GM21447 (cell line): ENCODE data around the gene SOX6.

Experiments used
- ATAC-seq: cut with Tn5 transposase; IDR thresholded peaks from one replicate; pipeline ENCODE4 v1.9.1; 2021; ENCODE audit not compliant: unreplicated experiment

SOX6 gene

GRCh38 chr11:16365581-16366228 is 9.4 kb upstream of the SOX6 start:
- ATAC-seq = no peak

DNA sequence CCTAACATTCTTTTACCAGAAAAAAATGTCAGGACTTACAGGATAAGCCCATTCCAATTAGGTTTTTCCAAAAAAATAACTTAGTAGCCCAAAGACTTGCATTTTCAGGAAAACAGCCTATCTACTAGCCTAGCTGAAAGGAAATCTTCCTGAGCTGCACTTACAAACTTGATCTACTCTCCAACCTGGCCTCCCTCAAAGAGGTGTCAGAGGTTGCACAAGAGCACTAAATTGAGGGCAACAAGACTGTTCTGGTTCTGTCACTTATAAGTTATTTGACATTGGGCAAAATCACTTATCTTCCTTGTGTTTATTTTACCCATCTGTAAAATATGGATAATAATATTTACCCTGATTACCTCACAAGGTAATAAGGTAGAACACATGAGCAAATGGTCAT is 7.9 kb upstream of the SOX6 start:
- no peak for ATAC-seq

- no peak for ATAC-seq
Measured at GRCh38 chr11:16363706-16364105, 7.4 kb upstream of the SOX6 start.

DNA sequence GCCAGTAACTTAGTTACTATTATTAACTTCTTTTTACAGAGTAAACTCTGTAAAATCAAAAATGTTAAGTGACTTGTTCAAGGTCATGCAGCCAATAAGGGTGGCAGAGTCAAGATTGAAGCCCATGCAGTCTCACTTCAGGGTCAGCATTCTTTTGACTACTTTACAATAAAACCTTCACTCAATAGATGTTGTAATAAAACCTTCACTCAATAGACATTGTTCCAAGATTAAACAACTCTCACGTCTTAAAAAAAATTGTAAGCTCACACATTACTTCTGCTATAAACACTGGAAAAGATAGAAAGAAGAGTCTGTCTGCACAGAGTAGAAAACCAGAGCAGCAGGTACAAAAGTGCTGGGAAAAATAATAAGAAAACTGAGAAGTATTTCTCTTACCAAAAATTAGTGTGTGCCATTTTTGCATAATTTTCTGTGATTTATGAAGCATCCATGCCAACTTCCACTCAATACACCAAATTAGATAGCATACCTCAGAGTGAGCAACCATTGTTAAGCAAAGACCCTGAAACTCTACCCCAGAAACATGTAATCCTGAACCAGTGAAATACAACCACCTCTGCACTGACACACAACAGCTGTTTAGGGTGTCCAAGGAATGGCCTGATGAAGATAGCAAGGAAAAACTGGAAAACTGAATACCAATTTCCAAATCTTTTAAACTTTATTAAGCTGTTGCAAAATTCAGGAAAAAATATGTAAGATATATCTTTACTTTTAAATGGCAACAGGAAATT is 4.9 kb upstream of the SOX6 start:
- no peak for ATAC-seq

- no peak for ATAC-seq
Measured at GRCh38 chr11:16359369-16359768, 3.0 kb upstream of the SOX6 start.

- no peak for ATAC-seq
Measured at GRCh38 chr11:16358726-16359125, 2.4 kb upstream of the SOX6 start.

- no peak for ATAC-seq
Measured at GRCh38 chr11:16357775-16358174, 1.4 kb upstream of the SOX6 start.

DNA sequence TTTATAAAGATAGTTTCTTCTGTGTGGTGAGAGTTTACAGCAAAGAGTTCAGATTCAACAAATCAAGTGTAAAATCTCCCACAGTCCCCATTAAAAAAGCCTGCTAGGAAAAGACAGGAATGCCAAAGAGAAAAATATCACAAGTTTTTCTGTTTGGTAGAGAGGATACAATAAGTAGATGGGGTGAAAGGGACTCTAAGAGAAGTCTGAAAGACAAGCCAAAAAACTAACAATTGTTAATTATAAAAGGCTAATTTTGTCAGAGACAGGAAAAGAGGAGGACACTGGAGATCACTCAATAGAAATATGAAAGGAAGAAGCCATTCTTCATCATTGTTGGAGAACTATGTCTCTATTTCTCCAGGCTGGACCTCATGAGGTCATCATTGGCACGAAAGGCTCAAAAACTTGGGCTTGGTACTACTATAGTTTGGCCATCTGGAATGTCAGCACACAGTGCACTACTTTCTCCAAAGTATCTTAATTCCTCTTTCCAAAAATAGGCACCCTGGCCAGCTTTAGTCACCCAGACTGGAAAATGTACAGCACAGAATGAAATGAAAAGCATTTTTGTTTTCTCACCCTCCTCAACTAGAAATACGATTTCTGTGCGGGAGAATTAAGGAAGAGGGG is 531 bp upstream of the SOX6 start:
- no peak for ATAC-seq

DNA sequence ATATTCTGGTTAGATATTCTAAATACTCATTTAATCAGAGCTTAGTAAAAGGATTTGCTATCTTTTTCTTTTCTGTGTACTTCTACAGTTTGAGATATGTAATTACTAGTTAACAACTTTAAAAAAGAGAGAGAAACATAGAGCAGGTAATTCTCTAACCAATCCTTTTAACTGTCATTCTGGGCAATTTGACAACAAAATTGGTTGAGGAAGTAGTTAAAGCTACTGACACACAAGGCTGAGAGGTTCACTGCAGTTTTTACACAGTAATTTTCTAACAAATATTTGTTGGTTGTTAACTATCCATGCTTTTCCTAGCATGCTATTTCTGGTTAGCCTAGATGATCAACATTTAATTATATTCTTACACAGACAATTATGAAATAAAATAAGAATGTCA is 3.6 kb downstream of the SOX6 start:
- ATAC-seq = no peak

DNA sequence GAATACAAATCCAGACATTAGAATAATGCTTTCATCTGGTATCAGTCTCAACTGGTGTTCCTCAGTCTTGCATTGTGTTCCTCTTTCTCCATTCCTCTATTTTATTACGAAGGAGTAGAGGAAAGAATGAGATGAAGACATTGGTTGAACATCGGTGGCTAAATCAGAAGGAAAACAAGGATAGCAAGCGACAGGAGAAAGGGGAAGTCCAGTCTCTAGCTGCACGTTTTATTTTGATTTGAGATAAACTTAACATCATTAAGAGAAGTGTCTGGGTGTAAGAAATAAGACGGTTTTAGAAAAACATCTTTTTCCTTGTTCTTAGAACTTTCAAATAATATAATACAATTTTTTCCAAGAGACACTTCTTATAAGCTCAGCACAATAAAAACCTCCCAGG is 6.2 kb downstream of the SOX6 start:
- ATAC-seq = no peak

DNA sequence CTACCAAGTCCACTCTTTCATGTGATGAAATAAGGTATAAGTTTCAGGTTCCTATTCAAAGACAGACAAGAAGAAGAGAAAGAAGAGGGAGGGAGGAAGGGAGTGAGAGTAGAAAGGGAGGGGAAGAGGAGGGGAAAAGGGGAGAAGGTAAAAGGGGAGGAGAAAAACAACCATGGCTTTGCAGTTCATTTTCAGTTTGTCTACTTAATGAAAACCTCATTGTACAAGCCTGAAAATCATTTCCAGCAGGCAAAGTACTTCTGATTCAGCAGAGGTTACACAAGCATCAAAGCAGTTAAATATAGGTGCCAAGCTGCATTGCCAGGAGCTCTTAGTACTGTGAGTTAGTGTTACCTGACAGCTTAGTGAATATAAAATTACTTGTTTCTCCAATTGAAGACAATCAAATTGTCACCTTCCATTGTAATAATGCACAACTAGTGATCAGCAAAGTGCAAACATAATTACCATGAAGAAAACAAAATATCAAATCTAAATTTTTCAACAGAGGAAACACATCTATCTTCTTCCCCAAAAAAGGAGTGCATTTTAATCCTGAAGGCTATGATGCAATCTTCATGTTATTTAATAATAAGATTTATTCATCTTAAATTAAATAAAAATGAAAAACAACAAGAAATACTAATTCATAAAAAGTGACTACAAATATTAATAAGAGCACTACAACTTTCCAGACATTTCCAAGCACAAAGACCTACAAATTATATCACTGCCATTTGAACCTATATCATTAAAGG is 8.2 kb downstream of the SOX6 start:
- no peak for ATAC-seq

DNA sequence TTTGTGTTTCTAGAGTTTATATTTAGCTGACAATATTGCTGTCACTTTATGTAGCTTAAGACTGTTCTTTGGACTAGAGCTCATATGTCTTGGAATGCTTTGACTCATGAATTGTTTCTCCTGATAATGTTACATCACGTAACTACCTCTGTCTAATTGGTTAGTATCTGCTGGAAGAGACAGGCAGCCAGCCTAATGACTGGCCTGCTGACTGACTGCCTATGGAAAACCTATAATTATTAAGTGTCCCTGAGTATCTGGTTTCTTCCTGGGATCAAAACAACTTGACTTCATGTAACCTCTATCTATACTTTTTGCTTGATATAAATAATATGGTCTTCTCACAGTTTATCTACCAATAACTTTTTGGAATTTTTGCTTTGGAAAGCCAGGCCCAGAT is 9.4 kb downstream of the SOX6 start:
- ATAC-seq = no peak

- ATAC-seq = no peak
Measured at GRCh38 chr11:16341853-16342252, 14.5 kb downstream of the SOX6 start.

- ATAC-seq = no peak
Measured at GRCh38 chr11:16338393-16338792, 18.0 kb downstream of the SOX6 start.

DNA sequence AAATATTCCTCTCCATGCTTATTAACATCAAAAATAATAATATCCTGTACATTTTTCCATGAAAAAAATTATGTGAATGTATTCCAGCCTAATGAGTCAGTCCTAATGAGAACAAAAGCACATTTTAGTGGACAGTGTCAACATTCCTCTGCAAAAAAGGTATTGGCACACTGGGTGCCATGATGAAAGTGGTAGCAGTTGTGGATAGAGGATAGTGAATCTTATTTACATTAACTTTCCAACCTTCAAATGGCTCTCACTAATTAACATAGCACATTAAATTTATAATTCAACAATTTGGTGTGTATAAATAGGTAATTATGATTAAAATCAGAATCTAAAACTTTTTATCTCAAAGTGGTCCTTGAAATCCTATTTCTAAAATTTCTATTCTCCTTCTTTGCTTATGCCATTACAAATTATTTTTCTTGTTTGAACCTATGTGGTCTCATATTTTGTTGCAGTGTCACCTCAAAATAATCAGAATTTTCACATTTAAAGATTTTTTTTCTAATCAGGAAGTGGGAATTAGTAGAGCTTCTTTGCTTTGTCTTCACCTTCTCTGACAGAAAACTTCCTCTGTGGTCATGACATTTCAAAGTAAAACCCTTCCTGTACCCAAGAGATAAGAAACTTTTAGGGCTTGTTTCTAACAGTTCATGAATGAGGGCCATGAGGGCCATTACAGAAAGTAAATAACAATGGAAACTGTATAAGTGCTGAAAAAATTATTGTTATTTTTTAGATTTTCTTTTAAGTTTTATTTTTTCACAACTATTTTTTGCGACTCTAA is 18.7 kb downstream of the SOX6 start:
- ATAC-seq = no peak

DNA sequence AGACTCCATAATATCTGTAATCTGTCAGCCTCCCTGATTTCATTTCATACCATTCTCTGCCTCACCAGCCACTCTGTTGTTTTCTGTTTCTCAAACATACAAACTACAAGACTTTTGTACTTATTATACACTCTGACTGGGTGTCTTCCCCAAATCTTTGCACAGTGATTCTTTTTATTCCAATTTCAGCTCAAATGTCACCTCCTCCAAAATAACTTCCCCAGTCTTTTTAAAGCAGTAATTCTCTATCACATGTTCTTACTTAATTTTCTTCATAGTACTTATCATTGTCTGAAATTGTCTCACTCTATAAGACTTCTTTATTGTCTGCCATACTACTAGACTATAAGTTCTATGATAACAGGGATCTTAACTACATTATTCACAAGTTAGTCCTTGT is 19.6 kb downstream of the SOX6 start:
- no peak for ATAC-seq

GRCh38 chr11:16336204-16336603 is 20.1 kb downstream of the SOX6 start:
- no peak for ATAC-seq

DNA sequence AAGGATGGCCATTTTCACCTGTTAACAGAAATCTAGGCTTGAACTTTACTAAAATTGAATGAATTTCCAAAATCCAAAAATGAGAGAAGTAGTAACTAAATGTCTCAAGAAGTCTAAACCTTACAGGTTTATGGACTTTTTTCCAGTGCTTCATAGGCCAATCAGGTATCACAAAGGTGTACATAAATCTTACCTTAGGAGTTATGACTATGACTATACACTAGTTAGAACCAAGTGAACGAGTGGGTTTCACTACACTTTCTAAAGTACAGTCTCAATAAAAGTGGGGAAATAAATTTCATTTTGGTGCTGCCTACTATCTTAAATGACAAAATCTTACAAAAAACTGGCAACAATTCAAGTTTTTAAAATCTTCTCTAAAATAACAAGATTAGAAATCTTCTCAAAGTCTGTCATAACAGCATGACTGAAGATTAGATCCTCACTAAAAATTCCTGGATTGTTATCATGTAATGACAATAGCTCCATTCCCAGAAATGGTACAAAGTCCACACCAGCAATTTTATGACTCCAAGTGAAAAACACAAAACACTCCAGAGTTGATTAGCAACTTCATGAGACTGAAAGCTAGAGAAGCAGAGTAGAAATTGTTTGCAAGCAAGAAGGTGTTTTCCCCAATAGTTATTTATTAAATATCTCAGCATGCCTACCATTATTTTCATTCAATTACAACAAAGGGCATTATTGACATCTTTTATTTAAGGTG is 20.9 kb downstream of the SOX6 start:
- no peak for ATAC-seq

DNA sequence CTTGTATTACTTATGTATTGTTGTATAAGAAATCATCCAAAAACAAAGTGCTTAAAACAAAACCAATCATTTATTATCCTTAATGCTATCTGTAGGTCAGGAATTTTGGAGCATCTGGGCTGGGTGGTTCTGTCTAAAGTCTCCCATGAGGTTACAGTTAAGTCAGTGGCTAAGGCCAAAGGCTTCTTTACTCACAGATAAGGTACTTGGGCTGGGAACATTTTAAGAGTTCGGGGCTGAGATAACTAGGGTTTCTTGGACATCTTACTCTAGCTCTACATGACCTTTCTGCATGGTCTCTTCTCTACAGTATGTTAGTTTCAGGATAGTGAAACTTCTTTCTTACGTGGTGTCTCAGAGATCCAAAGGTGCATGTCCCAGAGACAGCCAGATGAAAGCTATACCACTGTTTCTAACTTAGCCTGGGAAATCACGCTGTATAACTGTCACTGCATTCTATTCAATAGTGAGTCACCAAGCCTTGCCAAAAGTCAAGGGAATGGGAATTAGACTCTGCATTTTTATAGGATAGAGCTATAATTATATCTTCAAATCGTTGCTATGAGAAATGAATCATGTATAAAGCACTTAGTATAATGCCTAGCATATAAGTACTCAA is 29.6 kb downstream of the SOX6 start:
- no peak for ATAC-seq

DNA sequence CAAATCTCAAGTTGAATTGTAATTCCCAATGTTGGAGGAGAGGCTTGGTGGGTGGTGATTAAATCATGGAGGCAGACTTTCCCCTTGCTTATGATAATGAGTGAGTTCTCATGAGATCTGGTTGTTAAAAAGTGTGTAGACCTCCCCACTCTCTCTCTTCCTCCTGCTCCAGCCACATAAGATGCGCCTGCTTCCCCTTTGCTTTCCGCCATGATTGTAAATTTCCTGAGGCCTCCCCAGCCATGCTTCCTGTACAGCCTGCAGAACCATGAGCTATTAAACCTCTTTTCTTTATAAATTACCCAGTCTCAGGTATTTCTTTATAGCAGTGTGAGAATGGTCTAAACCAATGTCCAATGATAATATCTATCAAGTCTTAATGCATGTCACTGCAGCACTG is 34.2 kb downstream of the SOX6 start:
- no peak for ATAC-seq
